ENCODE results near the gene PTPN1.

DNA sequence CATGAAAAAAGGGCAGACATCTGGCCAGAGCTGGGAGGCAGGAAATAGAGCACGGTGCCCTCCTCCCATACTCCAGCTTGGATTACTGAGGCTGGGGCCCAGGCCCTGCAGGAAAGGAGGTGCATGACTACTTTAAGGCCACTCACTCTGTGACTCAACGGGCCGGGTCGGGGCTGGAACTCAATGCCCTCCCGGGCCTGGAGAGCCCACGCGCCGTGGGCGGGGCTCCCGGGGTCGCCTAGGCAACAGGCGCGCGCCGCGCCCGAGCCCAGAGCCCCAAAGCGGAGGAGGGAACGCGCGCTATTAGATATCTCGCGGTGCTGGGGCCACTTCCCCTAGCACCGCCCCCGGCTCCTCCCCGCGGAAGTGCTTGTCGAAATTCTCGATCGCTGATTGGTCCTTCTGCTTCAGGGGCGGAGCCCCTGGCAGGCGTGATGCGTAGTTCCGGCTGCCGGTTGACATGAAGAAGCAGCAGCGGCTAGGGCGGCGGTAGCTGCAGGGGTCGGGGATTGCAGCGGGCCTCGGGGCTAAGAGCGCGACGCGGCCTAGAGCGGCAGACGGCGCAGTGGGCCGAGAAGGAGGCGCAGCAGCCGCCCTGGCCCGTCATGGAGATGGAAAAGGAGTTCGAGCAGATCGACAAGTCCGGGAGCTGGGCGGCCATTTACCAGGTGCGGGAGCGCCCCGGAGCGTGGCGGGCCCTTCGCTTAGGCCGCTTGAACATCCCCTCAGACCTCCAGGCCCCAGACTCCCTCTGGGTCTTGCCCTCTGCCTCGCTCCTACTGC is at the start of gene PTPN1:
- TF ChIP-seq GATA3 (IDR thresholded peaks at IDR 0.05; ENCODE audit: low read depth, low read length) (no peak), GATA2 (IDR thresholded peaks at IDR 0.05; ENCODE audit: low read depth, low read length) (no peak)
